ENCODE data around the gene ATP11A.

ATP11A gene

GRCh38 chr13:112689303-112690245 lies at the start of gene ATP11A:
ATP11A (plus strand) TSS chr13:112690038; CDS start chr13:112690417, 379 bp downstream.
- DNase-seq = peak; percentile 91

GRCh38 chr13:112641456-112642089 lies 48.3 kb upstream of the ATP11A start:
- DNase-seq = no peak

GRCh38 chr13:112642090-112642460 lies 47.8 kb upstream of the ATP11A start:
- DNase-seq = no peak

- DNase-seq = no peak
Observed at GRCh38 chr13:112643759-112644459, 45.9 kb upstream of the ATP11A start.

- DNase-seq = no peak
Observed at GRCh38 chr13:112645327-112645914, 44.4 kb upstream of the ATP11A start.

- no peak for DNase-seq
Observed at GRCh38 chr13:112647256-112647655, 42.6 kb upstream of the ATP11A start.

GRCh38 chr13:112648101-112648500 lies 41.7 kb upstream of the ATP11A start:
- no peak for DNase-seq

- no peak for DNase-seq
Observed at GRCh38 chr13:112648966-112649690, 40.7 kb upstream of the ATP11A start.

GRCh38 chr13:112651311-112651710 lies 38.5 kb upstream of the ATP11A start:
- no peak for DNase-seq

- no peak for DNase-seq
Observed at GRCh38 chr13:112651750-112652511, 37.9 kb upstream of the ATP11A start.

- DNase-seq = no peak
Observed at GRCh38 chr13:112652512-112653070, 37.2 kb upstream of the ATP11A start.

GRCh38 chr13:112653071-112653470 lies 36.8 kb upstream of the ATP11A start:
- no peak for DNase-seq

GRCh38 chr13:112655913-112656312 lies 33.9 kb upstream of the ATP11A start:
- DNase-seq = no peak

GRCh38 chr13:112657850-112658445 lies 31.9 kb upstream of the ATP11A start:
- no peak for DNase-seq

- DNase-seq = no peak
Observed at GRCh38 chr13:112658808-112659207, 31.0 kb upstream of the ATP11A start.

- DNase-seq = no peak
Observed at GRCh38 chr13:112661291-112661690, 28.5 kb upstream of the ATP11A start.

- no peak for DNase-seq
Observed at GRCh38 chr13:112664501-112665203, 25.2 kb upstream of the ATP11A start.

- no peak for DNase-seq
Observed at GRCh38 chr13:112668924-112669323, 20.9 kb upstream of the ATP11A start.

- no peak for DNase-seq
Observed at GRCh38 chr13:112669881-112670499, 19.8 kb upstream of the ATP11A start.

GRCh38 chr13:112670864-112671263 lies 19.0 kb upstream of the ATP11A start:
- no peak for DNase-seq
